HepG2 (cell line): Measurements from ENCODE around the gene TMEM258.

Source experiments
- CREB1 ChIP-seq, 2 experiments: fragments of 450-650 bp in 1 of 2; IDR thresholded peaks; 2 replicates each; pipeline ENCODE4 v1.6.1; 2016 to 2017; ENCODE audit warnings: control low read depth in 1 of 2, mild to moderate bottlenecking in 1 of 2, missing compliant biosample characterization in 1 of 2, missing genetic modification characterization in 1 of 2
- CSRNP2 ChIP-seq: sonication (generic); formaldehyde crosslinking; conservative IDR thresholded peaks from 2 replicates; pipeline ENCODE4 v1.8.0; 2022; ENCODE audit warnings: low read depth, missing genetic modification reagents
- EZH2 ChIP-seq: conservative IDR thresholded peaks from 2 replicates; pipeline ENCODE4 v1.6.1; 2012; ENCODE audit warnings: mild to moderate bottlenecking, low read depth, low read length, moderate library complexity
- ZBTB49 ChIP-seq: sonication (generic); formaldehyde crosslinking; IDR thresholded peaks from 2 replicates; pipeline ENCODE4 v1.4.0; 2020; ENCODE audit warnings: missing genetic modification reagents, borderline replicate concordance
- ZNF343 ChIP-seq: sonication (generic); formaldehyde crosslinking; IDR thresholded peaks from 2 replicates; pipeline ENCODE4 v1.4.0; 2020; ENCODE audit warnings: mild to moderate bottlenecking, missing genetic modification reagents
- ZSCAN21 ChIP-seq: sonication (generic); formaldehyde crosslinking; IDR thresholded peaks from 2 replicates; pipeline ENCODE4 v1.8.0; 2022; ENCODE audit warnings: mild to moderate bottlenecking, missing genetic modification reagents, moderate library complexity, borderline replicate concordance

DNA sequence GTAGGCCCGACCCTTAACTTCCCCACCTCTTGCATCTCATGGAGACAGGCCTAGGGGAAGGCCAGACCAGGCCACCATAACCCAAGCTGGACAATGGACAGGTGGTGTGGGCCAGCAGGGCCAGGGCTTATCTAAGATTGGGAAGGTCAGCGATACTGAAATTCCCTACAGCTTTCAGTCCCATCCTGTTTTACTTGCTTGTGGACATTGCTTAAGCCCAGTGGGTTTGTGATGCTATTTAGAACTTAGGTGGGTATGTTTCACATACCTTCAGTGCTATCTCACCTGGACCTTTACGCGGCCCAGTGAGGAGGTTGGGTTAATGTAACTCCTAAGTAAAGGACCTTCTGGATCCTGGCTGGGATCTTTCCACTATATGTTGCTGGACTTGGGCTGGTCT lies 37.4 kb upstream of the TMEM258 start:
- TF ChIP-seq CSRNP2 (CRISPR knock-in tag) (no peak), EZH2 (no peak), CREB1 (IDR thresholded peaks at IDR 0.05) (no peak), CREB1 (CRISPR knock-in tag; IDR thresholded peaks at IDR 0.05) (no peak), ZSCAN21 (no peak), ZNF343 (CRISPR knock-in tag) (no peak), ZBTB49 (no peak)
